Central memory CD8-positive, alpha-beta T cell (primary cell): ENCODE measurements around the gene TTYH2.
A peak's percentile ranks its signal among the peaks of the same experiment; 100 is the strongest.

Experiments
- ATAC-seq: fragments of 150-1000 bp; cut with Tn5 transposase; replicated peaks from 2 replicates; pipeline ENCODE4 v1.10.0; 2022; ENCODE audit warnings: mild to moderate bottlenecking, moderate FRiP score, moderate number of reproducible peaks; ENCODE audit not compliant: poor library complexity, severe bottlenecking; ENCODE audit errors: extremely low read depth
- DNase-seq, 2 donors: peaks; one replicate each; pipeline ENCODE4 v3.0.0; 2021; ENCODE audit warnings: low spot score in 2 of 2
- H3K27ac Mint-ChIP-seq: one replicate; pipeline ENCODE4 v1.8.0; 2022; ENCODE audit warnings: low read depth, mild to moderate bottlenecking, moderate library complexity, mixed read lengths
- H3K27me3 Mint-ChIP-seq: one replicate; pipeline ENCODE4 v1.8.0; 2022; ENCODE audit warnings: mixed read lengths
- H3K36me3 Mint-ChIP-seq: one replicate; pipeline ENCODE4 v1.8.0; 2022; ENCODE audit warnings: mild to moderate bottlenecking, moderate library complexity, mixed read lengths; ENCODE audit not compliant: insufficient read depth
- H3K4me1 Mint-ChIP-seq: one replicate; pipeline ENCODE4 v1.8.0; 2022; ENCODE audit warnings: mixed read lengths
- H3K4me3 Mint-ChIP-seq: one replicate; pipeline ENCODE4 v1.8.0; 2022; ENCODE audit warnings: mild to moderate bottlenecking, moderate library complexity, mixed read lengths
- H3K9me3 Mint-ChIP-seq: one replicate; pipeline ENCODE4 v1.8.0; 2022; ENCODE audit warnings: mixed read lengths

TTYH2 gene

GRCh38 chr17:74235040-74235581 lies 21.7 kb downstream of the TTYH2 start:
- no peaks in the 10 kb centered on the region for H3K9me3 Mint-ChIP-seq
- H3K4me1 Mint-ChIP-seq, result no peaks in the 10 kb centered on the region
- H3K36me3 Mint-ChIP-seq, result peaks cover 5% of the 10 kb centered on the region
- ATAC-seq, result no peak
- no peaks in the 10 kb centered on the region for H3K27me3 Mint-ChIP-seq
- no peak overlapping the region for H3K4me3 Mint-ChIP-seq
- H3K27ac Mint-ChIP-seq, result no peak overlapping the region
- DNase-seq, result no peak

- ATAC-seq (no peak), DNase-seq (no peak)
- no peaks in the 10 kb centered on the region for H3K9me3 Mint-ChIP-seq
- no peaks in the 10 kb centered on the region for H3K27me3 Mint-ChIP-seq
- H3K4me1 Mint-ChIP-seq, result no peaks in the 10 kb centered on the region
- H3K27ac Mint-ChIP-seq, result no peak overlapping the region
- no peak overlapping the region for H3K4me3 Mint-ChIP-seq
- peaks cover 3% of the 10 kb centered on the region for H3K36me3 Mint-ChIP-seq
Observed at GRCh38 chr17:74235911-74236371, 22.6 kb downstream of the TTYH2 start.

- ATAC-seq (no peak), DNase-seq (no peak)
- Mint-ChIP-seq H3K4me1 (no peaks in the 10 kb centered on the region), H3K4me3 (no peak overlapping the region), H3K9me3 (no peaks in the 10 kb centered on the region), H3K27ac (no peak overlapping the region), H3K36me3 (peaks cover 3% of the 10 kb centered on the region), H3K27me3 (no peaks in the 10 kb centered on the region)
Observed at GRCh38 chr17:74237321-74237720, 23.9 kb downstream of the TTYH2 start.

- Mint-ChIP-seq H3K4me3 (no peak overlapping the region), H3K9me3 (no peaks in the 10 kb centered on the region), H3K27me3 (no peaks in the 10 kb centered on the region), H3K36me3 (peaks cover 3% of the 10 kb centered on the region), H3K4me1 (no peaks in the 10 kb centered on the region), H3K27ac (no peak overlapping the region)
- ATAC-seq (no peak), DNase-seq (no peak)
Observed at GRCh38 chr17:74239172-74239571, 25.8 kb downstream of the TTYH2 start.

GRCh38 chr17:74240618-74241205 lies 27.3 kb downstream of the TTYH2 start:
- no peak for ATAC-seq
- no peak for DNase-seq
- H3K27ac Mint-ChIP-seq, result no peak overlapping the region
- H3K4me1 Mint-ChIP-seq, result no peaks in the 10 kb centered on the region
- no peaks in the 10 kb centered on the region for H3K27me3 Mint-ChIP-seq
- no peak overlapping the region for H3K4me3 Mint-ChIP-seq
- peaks cover 6% of the 10 kb centered on the region for H3K36me3 Mint-ChIP-seq
- H3K9me3 Mint-ChIP-seq, result no peaks in the 10 kb centered on the region

- peak overlapping the region; percentile 32 for H3K27ac Mint-ChIP-seq
- H3K9me3 Mint-ChIP-seq, result no peaks in the 10 kb centered on the region
- no peak overlapping the region for H3K4me3 Mint-ChIP-seq
- H3K27me3 Mint-ChIP-seq, result no peaks in the 10 kb centered on the region
- DNase-seq (no peak), ATAC-seq (no peak)
- H3K4me1 Mint-ChIP-seq, result no peaks in the 10 kb centered on the region
- peaks cover 6% of the 10 kb centered on the region for H3K36me3 Mint-ChIP-seq
Observed at GRCh38 chr17:74241431-74241830, 28.1 kb downstream of the TTYH2 start.

- no peaks in the 10 kb centered on the region for H3K9me3 Mint-ChIP-seq
- no peak overlapping the region for H3K4me3 Mint-ChIP-seq
- DNase-seq (no peak), ATAC-seq (no peak)
- H3K27ac Mint-ChIP-seq, result peak overlapping the region; percentile 32
- H3K27me3 Mint-ChIP-seq, result no peaks in the 10 kb centered on the region
- no peaks in the 10 kb centered on the region for H3K4me1 Mint-ChIP-seq
- peaks cover 8% of the 10 kb centered on the region for H3K36me3 Mint-ChIP-seq
Observed at GRCh38 chr17:74241847-74242246, 28.5 kb downstream of the TTYH2 start.

- DNase-seq (no peak), ATAC-seq (no peak)
Observed at GRCh38 chr17:74243013-74243755, 29.8 kb downstream of the TTYH2 start.

GRCh38 chr17:74244128-74244527 lies 30.8 kb downstream of the TTYH2 start:
- H3K27me3 Mint-ChIP-seq, result no peaks in the 10 kb centered on the region
- H3K4me1 Mint-ChIP-seq, result peaks cover under 1% of the 10 kb centered on the region
- H3K9me3 Mint-ChIP-seq, result no peaks in the 10 kb centered on the region
- DNase-seq, result no peak
- no peak overlapping the region for H3K27ac Mint-ChIP-seq
- H3K36me3 Mint-ChIP-seq, result peaks cover 7% of the 10 kb centered on the region
- no peak overlapping the region for H3K4me3 Mint-ChIP-seq
- ATAC-seq, result no peak

More at GRCh38 chr17:74243013-74243755, 29.8 kb downstream of the TTYH2 start:
- H3K4me3 Mint-ChIP-seq, result no peak overlapping the region
- no peak overlapping the region for H3K27ac Mint-ChIP-seq
- peaks cover 8% of the 10 kb centered on the region for H3K36me3 Mint-ChIP-seq
- H3K4me1 Mint-ChIP-seq, result no peaks in the 10 kb centered on the region
- H3K27me3 Mint-ChIP-seq, result no peaks in the 10 kb centered on the region
- no peaks in the 10 kb centered on the region for H3K9me3 Mint-ChIP-seq

GRCh38 chr17:74244548-74244947 lies 31.2 kb downstream of the TTYH2 start:
- peaks cover 7% of the 10 kb centered on the region for H3K36me3 Mint-ChIP-seq
- ATAC-seq, result no peak
- no peaks in the 10 kb centered on the region for H3K9me3 Mint-ChIP-seq
- no peak overlapping the region for H3K4me3 Mint-ChIP-seq
- H3K27me3 Mint-ChIP-seq, result no peaks in the 10 kb centered on the region
- DNase-seq, result no peak
- peaks cover 5% of the 10 kb centered on the region for H3K4me1 Mint-ChIP-seq
- H3K27ac Mint-ChIP-seq, result no peak overlapping the region

GRCh38 chr17:74245145-74245831 lies 31.9 kb downstream of the TTYH2 start:
- H3K4me1 Mint-ChIP-seq, result peaks cover 5% of the 10 kb centered on the region
- no peak for ATAC-seq
- H3K27me3 Mint-ChIP-seq, result no peaks in the 10 kb centered on the region
- H3K9me3 Mint-ChIP-seq, result no peaks in the 10 kb centered on the region
- no peak overlapping the region for H3K4me3 Mint-ChIP-seq
- no peak for DNase-seq
- H3K36me3 Mint-ChIP-seq, result peaks cover 7% of the 10 kb centered on the region
- H3K27ac Mint-ChIP-seq, result peak overlapping the region; percentile 84

- H3K27me3 Mint-ChIP-seq, result no peaks in the 10 kb centered on the region
- H3K27ac Mint-ChIP-seq, result peak overlapping the region; percentile 84
- ATAC-seq (no peak), DNase-seq (no peak)
- peaks cover 7% of the 10 kb centered on the region for H3K36me3 Mint-ChIP-seq
- H3K4me1 Mint-ChIP-seq, result peaks cover 5% of the 10 kb centered on the region
- no peak overlapping the region for H3K4me3 Mint-ChIP-seq
- H3K9me3 Mint-ChIP-seq, result no peaks in the 10 kb centered on the region
Observed at GRCh38 chr17:74245871-74246270, 32.5 kb downstream of the TTYH2 start.
